BLaER1 (cell line): Measurements from ENCODE around the gene TBR1.

Experiments used
- H3K27ac ChIP-seq: shearing (Covaris generic); formaldehyde crosslinking; 2 replicates; pipeline ENCODE4 v1.8.1; 2022
- H3K27me3 ChIP-seq: shearing (Covaris generic); formaldehyde crosslinking; 2 replicates; pipeline ENCODE4 v1.8.1; 2022
- H3K36me3 ChIP-seq: shearing (Covaris generic); formaldehyde crosslinking; 2 replicates; pipeline ENCODE4 v1.8.1; 2022
- H3K4me1 ChIP-seq: shearing (Covaris generic); formaldehyde crosslinking; 2 replicates; pipeline ENCODE4 v1.8.1; 2022
- H3K4me2 ChIP-seq: shearing (Covaris generic); formaldehyde crosslinking; 2 replicates; pipeline ENCODE4 v1.8.1; 2022
- H3K4me3 ChIP-seq: shearing (Covaris generic); formaldehyde crosslinking; 2 replicates; pipeline ENCODE4 v1.8.1; 2022
- H3K9ac ChIP-seq: shearing (Covaris generic); formaldehyde crosslinking; 2 replicates; pipeline ENCODE4 v1.8.1; 2022
- H3K9me3 ChIP-seq: shearing (Covaris generic); formaldehyde crosslinking; 2 replicates; pipeline ENCODE4 v1.8.1; 2022
- H4K20me1 ChIP-seq: shearing (Covaris generic); formaldehyde crosslinking; 2 replicates; pipeline ENCODE4 v1.8.1; 2022
- Cebpa-rat ChIP-seq: shearing (Covaris generic); IDR thresholded peaks from 2 replicates; pipeline ENCODE4 v1.8.1; 2022

Gene TBR1

DNA sequence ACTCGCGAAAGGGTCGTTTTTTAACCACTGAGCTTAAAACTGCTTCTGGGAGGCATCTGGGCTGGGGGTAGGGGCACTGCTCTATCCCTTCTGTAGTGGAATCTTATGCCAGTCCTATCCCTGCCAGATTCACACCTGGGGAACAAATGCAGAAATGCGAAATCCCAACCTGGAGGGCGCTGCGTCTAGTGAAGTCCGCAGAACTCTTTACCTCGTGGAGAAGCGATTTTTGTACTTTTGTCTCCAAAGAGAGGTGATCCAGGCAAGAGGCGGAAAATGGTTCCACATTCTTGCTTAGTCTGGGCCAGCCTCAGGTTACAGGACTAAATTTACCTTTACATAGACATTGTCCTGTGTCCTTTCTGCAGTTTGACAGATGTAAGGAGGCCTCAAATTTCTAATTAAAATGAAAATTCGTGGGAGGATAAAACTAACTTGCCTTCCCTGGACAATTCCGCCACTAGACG lies 10.4 kb downstream of the TBR1 start:
- H3K9ac ChIP-seq, result no peak overlapping the region
- H4K20me1 ChIP-seq, result peaks cover 34% of the 10 kb centered on the region
- H3K27ac ChIP-seq, result no peak overlapping the region
- H3K4me3 ChIP-seq, result no peak overlapping the region
- H3K27me3 ChIP-seq, result peaks cover 70% of the 10 kb centered on the region
- TF ChIP-seq Cebpa-rat, result no peak
- peaks cover 62% of the 10 kb centered on the region for H3K9me3 ChIP-seq
- no peaks in the 10 kb centered on the region for H3K36me3 ChIP-seq
- H3K4me2 ChIP-seq, result no peak overlapping the region
- 0 out of 2 replicates have a peak, but pooled peaks cover 4% of the 10 kb centered on the region for H3K4me1 ChIP-seq

- no peak overlapping the region for H3K4me3 ChIP-seq
Observed at GRCh38 chr2:161426922-161427663, 11.0 kb downstream of the TBR1 start.

GRCh38 chr2:161427664-161428587 lies 11.8 kb downstream of the TBR1 start:
- no peak overlapping the region for H3K27ac ChIP-seq
- no peak overlapping the region for H3K4me2 ChIP-seq
- no peak for TF ChIP-seq Cebpa-rat
- H3K4me1 ChIP-seq, result 0 out of 2 replicates have a peak, but pooled peaks cover 4% of the 10 kb centered on the region
- H3K9ac ChIP-seq, result no peak overlapping the region
- peaks cover 56% of the 10 kb centered on the region for H3K27me3 ChIP-seq
- peaks cover 53% of the 10 kb centered on the region for H3K9me3 ChIP-seq
- H4K20me1 ChIP-seq, result peaks cover 20% of the 10 kb centered on the region
- H3K36me3 ChIP-seq, result no peaks in the 10 kb centered on the region
- H3K4me3 ChIP-seq, result no peak overlapping the region

More at GRCh38 chr2:161426922-161427663, 11.0 kb downstream of the TBR1 start:
- Histone ChIP-seq H4K20me1 (peaks cover 28% of the 10 kb centered on the region), H3K9me3 (peaks cover 62% of the 10 kb centered on the region), H3K9ac (no peak overlapping the region), H3K4me1 (0 out of 2 replicates have a peak, but pooled peaks cover 4% of the 10 kb centered on the region), H3K4me2 (no peak overlapping the region), H3K27me3 (peaks cover 64% of the 10 kb centered on the region), H3K27ac (no peak overlapping the region), H3K36me3 (no peaks in the 10 kb centered on the region)
- TF ChIP-seq Cebpa-rat, result no peak

DNA sequence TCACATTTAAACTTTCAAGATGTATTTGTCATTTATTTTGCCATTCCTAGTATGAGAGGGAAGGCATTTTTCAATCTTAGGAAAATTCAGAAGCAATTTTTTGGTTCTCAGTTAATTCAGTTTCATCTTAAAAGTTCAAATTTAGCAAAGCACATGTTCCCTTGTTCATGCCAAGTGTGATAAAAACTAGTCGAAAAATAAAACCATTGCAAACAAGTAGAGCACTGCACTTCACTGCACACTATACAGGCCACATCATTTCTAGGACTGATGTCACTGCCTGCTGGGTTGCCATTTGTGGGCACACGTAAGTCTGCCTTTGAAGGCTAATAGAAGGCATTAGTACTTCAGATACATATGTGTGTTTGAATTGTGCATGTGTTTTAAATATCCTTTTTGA lies 14.3 kb downstream of the TBR1 start:
- no peak for TF ChIP-seq Cebpa-rat
- no peaks in the 10 kb centered on the region for H4K20me1 ChIP-seq
- no peaks in the 10 kb centered on the region for H3K36me3 ChIP-seq

DNA sequence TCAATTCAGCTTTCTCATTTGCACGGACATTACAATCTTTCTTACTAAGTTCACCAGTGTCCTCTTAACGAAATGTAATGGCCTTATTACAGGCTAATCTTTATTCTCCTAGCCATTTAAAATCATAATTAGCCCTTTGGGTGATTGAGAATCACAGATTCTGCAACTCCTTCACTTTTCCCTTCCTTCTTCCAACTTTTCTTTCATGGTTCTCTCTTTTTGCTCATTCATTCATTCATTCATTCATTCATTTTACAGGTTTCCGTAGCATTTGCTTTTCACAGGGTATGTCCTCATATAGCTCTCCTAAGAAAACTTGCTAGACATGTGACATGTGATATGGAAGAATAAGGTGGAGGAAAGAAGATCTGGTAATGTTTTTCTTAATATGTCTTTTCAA lies 16.0 kb downstream of the TBR1 start:
- H3K4me3 ChIP-seq, result no peak overlapping the region
- no peaks in the 10 kb centered on the region for H4K20me1 ChIP-seq
- H3K4me2 ChIP-seq, result no peak overlapping the region
- no peak overlapping the region for H3K27ac ChIP-seq
- H3K36me3 ChIP-seq, result no peaks in the 10 kb centered on the region
- peaks cover 25% of the 10 kb centered on the region for H3K9me3 ChIP-seq
- no peak overlapping the region for H3K9ac ChIP-seq
- 0 out of 2 replicates have a peak, but pooled peaks cover 4% of the 10 kb centered on the region for H3K4me1 ChIP-seq
- H3K27me3 ChIP-seq, result peaks cover 14% of the 10 kb centered on the region
- TF ChIP-seq Cebpa-rat, result no peak

More for the DNA sequence above, 14.3 kb downstream of the TBR1 start:
- Histone ChIP-seq H3K9ac (no peak overlapping the region), H3K4me2 (no peak overlapping the region), H3K4me1 (0 out of 2 replicates have a peak, but pooled peaks cover 4% of the 10 kb centered on the region), H3K27me3 (peaks cover 31% of the 10 kb centered on the region), H3K9me3 (peaks cover 33% of the 10 kb centered on the region), H3K27ac (no peak overlapping the region), H3K4me3 (no peak overlapping the region)

DNA sequence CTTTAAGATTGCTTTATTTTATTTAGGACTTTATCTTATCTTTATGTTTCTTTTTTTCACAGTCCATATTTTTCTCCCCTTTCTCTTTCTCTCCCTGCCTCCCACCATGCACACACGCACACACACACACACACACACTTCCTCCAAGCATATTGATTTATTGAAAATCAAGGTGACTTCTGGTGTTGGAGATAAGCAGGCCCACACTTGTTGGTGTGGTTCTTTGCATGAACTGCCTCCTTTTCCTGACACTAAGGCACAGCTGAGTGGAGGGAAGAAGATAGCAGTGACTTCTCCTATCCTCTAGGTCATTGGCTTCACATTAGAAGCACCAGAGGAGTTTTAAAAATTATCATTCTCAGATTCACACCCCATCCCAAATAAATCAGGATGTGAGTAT lies 18.0 kb downstream of the TBR1 start:
- Histone ChIP-seq H3K9ac (no peak overlapping the region), H3K27me3 (no peaks in the 10 kb centered on the region), H3K9me3 (peaks cover 13% of the 10 kb centered on the region), H3K27ac (no peak overlapping the region), H3K4me3 (no peak overlapping the region), H4K20me1 (no peaks in the 10 kb centered on the region), H3K4me1 (0 out of 2 replicates have a peak, but pooled peaks cover 4% of the 10 kb centered on the region), H3K36me3 (no peaks in the 10 kb centered on the region), H3K4me2 (no peak overlapping the region)
- no peak for TF ChIP-seq Cebpa-rat

GRCh38 chr2:161436411-161436810 lies 20.3 kb downstream of the TBR1 start:
- Histone ChIP-seq H3K9me3 (peaks cover 13% of the 10 kb centered on the region), H3K9ac (no peak overlapping the region), H3K36me3 (no peaks in the 10 kb centered on the region), H3K4me3 (no peak overlapping the region), H3K4me2 (no peak overlapping the region), H3K27ac (no peak overlapping the region), H4K20me1 (no peaks in the 10 kb centered on the region), H3K4me1 (no peaks in the 10 kb centered on the region), H3K27me3 (no peaks in the 10 kb centered on the region)
- no peak for TF ChIP-seq Cebpa-rat

GRCh38 chr2:161438598-161438997 lies 22.5 kb downstream of the TBR1 start:
- H3K4me3 ChIP-seq, result no peak overlapping the region
- H3K9me3 ChIP-seq, result peaks cover 13% of the 10 kb centered on the region
- no peaks in the 10 kb centered on the region for H3K4me1 ChIP-seq
- H3K9ac ChIP-seq, result no peak overlapping the region
- no peaks in the 10 kb centered on the region for H3K27me3 ChIP-seq
- no peak for TF ChIP-seq Cebpa-rat
- H3K27ac ChIP-seq, result no peak overlapping the region
- H3K36me3 ChIP-seq, result no peaks in the 10 kb centered on the region
- no peaks in the 10 kb centered on the region for H4K20me1 ChIP-seq
- no peak overlapping the region for H3K4me2 ChIP-seq

DNA sequence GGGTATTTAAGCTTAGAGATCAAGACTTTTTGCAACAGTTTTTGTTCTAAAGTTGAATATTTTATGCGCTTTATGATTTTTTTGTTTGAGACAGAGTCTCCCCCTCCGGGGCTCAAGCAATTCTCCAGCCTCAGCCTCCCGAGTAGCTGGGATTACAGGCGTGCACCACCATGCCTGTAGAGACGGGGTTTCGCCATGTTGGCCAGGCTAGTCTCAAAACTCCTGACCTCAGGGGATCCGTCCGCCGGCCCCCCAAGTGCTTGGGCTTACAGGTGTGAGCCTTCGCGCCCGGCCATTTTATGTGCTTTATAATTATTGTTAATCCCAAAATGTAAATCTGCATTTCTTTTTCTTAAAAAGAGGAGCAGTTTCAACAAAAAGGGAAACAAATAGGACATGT lies 29.0 kb downstream of the TBR1 start:
- H3K9ac ChIP-seq, result no peak overlapping the region
- H3K27ac ChIP-seq, result no peak overlapping the region
- H3K27me3 ChIP-seq, result no peaks in the 10 kb centered on the region
- H3K4me2 ChIP-seq, result no peak overlapping the region
- H3K9me3 ChIP-seq, result no peaks in the 10 kb centered on the region
- no peak overlapping the region for H3K4me3 ChIP-seq
- no peaks in the 10 kb centered on the region for H4K20me1 ChIP-seq
- H3K4me1 ChIP-seq, result no peaks in the 10 kb centered on the region
- H3K36me3 ChIP-seq, result no peaks in the 10 kb centered on the region
- TF ChIP-seq Cebpa-rat, result no peak

- no peak overlapping the region for H3K4me3 ChIP-seq
- no peaks in the 10 kb centered on the region for H3K9me3 ChIP-seq
- no peaks in the 10 kb centered on the region for H3K36me3 ChIP-seq
- no peak overlapping the region for H3K9ac ChIP-seq
- TF ChIP-seq Cebpa-rat, result no peak
- no peak overlapping the region for H3K4me2 ChIP-seq
- no peak overlapping the region for H3K27ac ChIP-seq
- H3K4me1 ChIP-seq, result no peaks in the 10 kb centered on the region
- H3K27me3 ChIP-seq, result no peaks in the 10 kb centered on the region
- no peaks in the 10 kb centered on the region for H4K20me1 ChIP-seq
Observed at GRCh38 chr2:161448431-161448830, 32.3 kb downstream of the TBR1 start.
